DMS79 (cell line): ENCODE measurements around the gene RBP3.
"Not testable (repeated sequence)": the region's sequence is repeated elsewhere in the genome, so short reads cannot be mapped to it uniquely, and the experiment has no call there.

Source experiments
- DNase-seq: peaks from one replicate; lab custom pipeline; 2025; lab: John Stamatoyannopoulos, UW

RBP3 gene

GRCh38 chr10:47372726-47373125 lies 24.6 kb downstream of the RBP3 start:
- no peak for DNase-seq

GRCh38 chr10:47374611-47375536 lies 26.7 kb downstream of the RBP3 start:
- DNase-seq = no peak

- no peak for DNase-seq
Observed at GRCh38 chr10:47376522-47377220, 28.5 kb downstream of the RBP3 start.

GRCh38 chr10:47378183-47378510 lies 30.0 kb downstream of the RBP3 start:
- no peak for DNase-seq

- no peak for DNase-seq
Observed at GRCh38 chr10:47378606-47379444, 30.7 kb downstream of the RBP3 start.

- DNase-seq = no peak
Observed at GRCh38 chr10:47379445-47379785, 31.3 kb downstream of the RBP3 start.

- DNase-seq = no peak
Observed at GRCh38 chr10:47379901-47380300, 31.7 kb downstream of the RBP3 start.

GRCh38 chr10:47380341-47381102 lies 32.4 kb downstream of the RBP3 start:
- DNase-seq = no peak

GRCh38 chr10:47381103-47381395 lies 32.9 kb downstream of the RBP3 start:
- no peak for DNase-seq

GRCh38 chr10:47381427-47382379 lies 33.5 kb downstream of the RBP3 start:
- DNase-seq = no peak

- no peak for DNase-seq
Observed at GRCh38 chr10:47383261-47384147, 35.3 kb downstream of the RBP3 start.

GRCh38 chr10:47384148-47384921 lies 36.2 kb downstream of the RBP3 start, which contains the start of gene ZNF488:
Gene ZNF488 (minus strand): TSS chr10:47384293. CDS start chr10:47368829, 15,464 bp downstream.
- DNase-seq = peak; percentile 41

GRCh38 chr10:47386104-47386503 lies 37.9 kb downstream of the RBP3 start:
- not testable (repeated sequence) for DNase-seq

- no peak for DNase-seq
Observed at GRCh38 chr10:47388879-47389278, 40.7 kb downstream of the RBP3 start.

GRCh38 chr10:47389619-47390018 lies 41.5 kb downstream of the RBP3 start:
- DNase-seq = no peak

GRCh38 chr10:47396311-47396717 lies 48.2 kb downstream of the RBP3 start:
- no peak for DNase-seq

- no peak for DNase-seq
Observed at GRCh38 chr10:47397256-47397655, 49.1 kb downstream of the RBP3 start.

GRCh38 chr10:47400251-47400650 lies 52.1 kb downstream of the RBP3 start:
- DNase-seq = no peak

GRCh38 chr10:47400786-47401185 lies 52.6 kb downstream of the RBP3 start:
- DNase-seq = no peak
